RWPE1 (cell line): ENCODE measurements around the gene OXGR1.

Experiments
- CTCF ChIA-PET: fragments of 350-600 bp; sonication (Branson Sonifier 250); formaldehyde crosslinking; extraction: SDS; loops from one replicate; lab custom pipeline; 2021; lab: Yijun Ruan, JAX
- POLR2A ChIA-PET: fragments of 400-600 bp; formaldehyde crosslinking; extraction: SDS; loops from one replicate; lab custom pipeline; 2020; ENCODE audit warnings: antibody characterized with exemption; ENCODE audit not compliant: low non-redundant PET; lab: Yijun Ruan, JAX
- DNase-seq: peaks from one replicate; pipeline ENCODE4 v3.0.0; 2012; ENCODE audit warnings: low spot score
- H3K27ac ChIP-seq: fragments of 450-650 bp; 2 replicates; pipeline ENCODE4 v1.5.1; 2017
- CTCF ChIP-seq: fragments of 450-650 bp; conservative IDR thresholded peaks from 2 replicates; pipeline ENCODE4 v1.5.1; 2017; ENCODE audit warnings: low read depth, mild to moderate bottlenecking

The OXGR1 gene

GRCh38 chr13:97008643-97009042, 14.4 kb upstream of the OXGR1 start:
- no peak for DNase-seq
- no peak for TF ChIP-seq CTCF
- POLR2A ChIA-PET = no interaction called here
- no peak overlapping the region for H3K27ac ChIP-seq
- CTCF ChIA-PET = interaction anchor here (0.6 kb wide), 1 partner anchor 734 kb away, joined by 3 read pairs; no protein-coding TSS in a partner anchor

- CTCF ChIA-PET = interaction anchor here (0.6 kb wide), 1 partner anchor 188 kb away, joined by 3 read pairs; no protein-coding TSS in a partner anchor
- peak; percentile 11 for DNase-seq
- H3K27ac ChIP-seq = no peak overlapping the region
- TF ChIP-seq CTCF = no peak
- POLR2A ChIA-PET = interaction anchor here (0.6 kb wide), 1 partner anchor 953 kb away, joined by 3 read pairs; the partner anchor contains the start of gene UGGT2
Measured at GRCh38 chr13:97005625-97006262, 11.5 kb upstream of the OXGR1 start.

- POLR2A ChIA-PET = no interaction called here
- DNase-seq = no peak
- CTCF ChIA-PET = interaction anchor here (0.5 to 0.6 kb wide), 2 partner anchors 97 to 187 kb away, joined by 3 read pairs; no protein-coding TSS in a partner anchor
- no peak for TF ChIP-seq CTCF
- no peak overlapping the region for H3K27ac ChIP-seq
Measured at GRCh38 chr13:97004886-97005285, 10.6 kb upstream of the OXGR1 start.

- TF ChIP-seq CTCF = no peak
- DNase-seq = no peak
- ChIA-PET CTCF (interaction anchor here (0.5 kb wide), 1 partner anchor 98 kb away, joined by 3 read pairs; no protein-coding TSS in a partner anchor), POLR2A (no interaction called here)
- H3K27ac ChIP-seq = no peak overlapping the region
Measured at GRCh38 chr13:97004096-97004876, 10.0 kb upstream of the OXGR1 start.

- DNase-seq = no peak
- ChIA-PET CTCF (no interaction called here), POLR2A (no interaction called here)
- H3K27ac ChIP-seq = no peak overlapping the region
- no peak for TF ChIP-seq CTCF
Measured at GRCh38 chr13:97003071-97003470, 8.8 kb upstream of the OXGR1 start.

GRCh38 chr13:97002581-97002980, 8.3 kb upstream of the OXGR1 start:
- no peak for TF ChIP-seq CTCF
- ChIA-PET CTCF (no interaction called here), POLR2A (no interaction called here)
- no peak overlapping the region for H3K27ac ChIP-seq
- no peak for DNase-seq
